Stimulated activated CD8-positive, alpha-beta memory T cell treated with anti-CD3 and anti-CD28 coated beads, Interleukin-7, amount 100 ng/mL, for 4 hours (primary cell): ENCODE data around the gene HSPB2.
"Not testable (repeated sequence)": the region's sequence is repeated elsewhere in the genome, so short reads cannot be mapped to it uniquely, and the experiment has no call there.

ENCODE experiments used
- DNase-seq, 2 donors: peaks; one replicate each; pipeline ENCODE4 v3.0.0-alpha.2; 2020; ENCODE audit warnings: low read depth in 2 of 2

Gene HSPB2

GRCh38 chr11:111913031-111913861 is 712 bp downstream of the HSPB2 start:
- DNase-seq = no peak

- DNase-seq = no peak
Measured at GRCh38 chr11:111913997-111914396, 1.5 kb downstream of the HSPB2 start.

GRCh38 chr11:111916768-111917167 is 4.2 kb downstream of the HSPB2 start:
- no peak for DNase-seq

GRCh38 chr11:111917312-111917711 is 4.8 kb downstream of the HSPB2 start:
- DNase-seq = no peak

- no peak for DNase-seq
Measured at GRCh38 chr11:111917788-111918187, 5.3 kb downstream of the HSPB2 start.

GRCh38 chr11:111918390-111919256 is 6.1 kb downstream of the HSPB2 start, which contains the start of gene C11orf52:
C11orf52 (plus strand) TSS chr11:111918913; CDS start chr11:111918973, 60 bp downstream.
- no peak for DNase-seq

- no peak for DNase-seq
Measured at GRCh38 chr11:111920908-111921307, 8.4 kb downstream of the HSPB2 start.

GRCh38 chr11:111921541-111922230 is 9.2 kb downstream of the HSPB2 start:
- no peak for DNase-seq

GRCh38 chr11:111922803-111923202 is 10.3 kb downstream of the HSPB2 start:
- no peak for DNase-seq

- no peak for DNase-seq
Measured at GRCh38 chr11:111923351-111923788, 10.8 kb downstream of the HSPB2 start.

GRCh38 chr11:111923951-111924350 is 11.4 kb downstream of the HSPB2 start:
- no peak for DNase-seq

GRCh38 chr11:111925953-111926352 is 13.4 kb downstream of the HSPB2 start:
- no peak for DNase-seq

- DNase-seq = peak; percentile 87 to 92
Measured at GRCh38 chr11:111926505-111927391, 14.2 kb downstream of the HSPB2 start.

GRCh38 chr11:111930472-111930871 is 17.9 kb downstream of the HSPB2 start:
- DNase-seq = no peak

- no peak for DNase-seq
Measured at GRCh38 chr11:111932611-111932950, 20.0 kb downstream of the HSPB2 start.

GRCh38 chr11:111933176-111933575 is 20.6 kb downstream of the HSPB2 start:
- not testable (repeated sequence) for DNase-seq

- DNase-seq = no peak
Measured at GRCh38 chr11:111933872-111934271, 21.3 kb downstream of the HSPB2 start.

GRCh38 chr11:111934306-111934705 is 21.8 kb downstream of the HSPB2 start:
- DNase-seq = no peak

GRCh38 chr11:111935317-111936039 is 22.9 kb downstream of the HSPB2 start:
- no peak for DNase-seq

- DNase-seq = no peak
Measured at GRCh38 chr11:111936040-111936540, 23.6 kb downstream of the HSPB2 start.
